GM12878 (cell line): ENCODE measurements around the gene CHN2. TPM values are rescaled to one million over a fixed set of nuclear protein-coding genes. Genes with fewer than 3 reads are reported as not detected.

Experiments used
- ATAC-seq: fragments of 200-7000 bp; cut with Tn5 transposase; 3 replicates; pipeline ENCODE4 v1.9.1; 2020; ENCODE audit warnings: mild to moderate bottlenecking, moderate library complexity
- BruUV-seq: library from RNA; stranded (reverse); fragments of 400-500 nt; replicated peaks from 2 replicates; lab custom pipeline; 2021; lab: Mats Ljungman, UMichigan
- CTCF ChIA-PET: fragments of 300-600 bp; sonication (Branson Sonifier 250); formaldehyde crosslinking; extraction: SDS; loops from one replicate; lab custom pipeline; 2021; ENCODE audit warnings: inconsistent platforms; lab: Yijun Ruan, JAX
- POLR2A ChIA-PET: fragments of 350-600 bp; formaldehyde crosslinking; extraction: SDS; loops from one replicate; lab custom pipeline; 2021; ENCODE audit warnings: inconsistent platforms; lab: Charles Lee
- RAD21 ChIA-PET: fragments of 300-600 bp; sonication (Branson Sonifier 250); formaldehyde crosslinking; loops from one replicate; lab custom pipeline; 2023; ENCODE audit warnings: antibody characterized with exemption; ENCODE audit not compliant: unreplicated experiment; lab: Charles Lee
- SMC1A ChIA-PET: fragments of 300-600 bp; sonication (Branson Sonifier 250); formaldehyde crosslinking; loops from one replicate; lab custom pipeline; 2023; ENCODE audit not compliant: unreplicated experiment, uncharacterized antibody; lab: Charles Lee
- DNase-seq: peaks from one replicate; pipeline ENCODE4 v3.0.0-alpha.2; 2011; ENCODE audit warnings: low read depth, low spot score
- FAIRE-seq: peaks from 3 replicates; lab custom pipeline; 2011; peaks lifted over from hg19 to GRCh38; lab: Jason Lieb, UNC
- H2AFZ ChIP-seq: 2 replicates; pipeline ENCODE4 v1.6.0; 2011; ENCODE audit warnings: low read depth, low read length, control low read depth; ENCODE audit not compliant: control insufficient read depth
- H3K27ac ChIP-seq: 2 replicates; pipeline ENCODE4 v1.5.1; 2011; ENCODE audit warnings: control low read depth; ENCODE audit not compliant: control insufficient read depth, insufficient read depth
- H3K27me3 ChIP-seq, 2 experiments: replicated peaks in 1 of 2; 2 replicates each; pipeline versions ENCODE4 v1.6.0 to v1.6.1; 2011; ENCODE audit warnings: low read length in 1 of 2; ENCODE audit not compliant: control insufficient read depth in 2 of 2, insufficient read depth in 2 of 2
- H3K36me3 ChIP-seq, 2 experiments: 2 replicates each; pipeline ENCODE4 v1.5.1; 2011; ENCODE audit warnings: low read length in 1 of 2; ENCODE audit not compliant: control insufficient read depth in 2 of 2, insufficient read depth in 2 of 2
- H3K4me1 ChIP-seq: 2 replicates; pipeline ENCODE4 v1.6.1; 2011; ENCODE audit warnings: mild to moderate bottlenecking, low read length, moderate library complexity, mixed read lengths; ENCODE audit not compliant: control insufficient read depth, insufficient read depth
- H3K4me2 ChIP-seq: 2 replicates; pipeline ENCODE4 v1.6.0; 2011; ENCODE audit warnings: control low read depth; ENCODE audit not compliant: control insufficient read depth, insufficient read depth
- H3K4me3 ChIP-seq: fragments of 200-600 bp; sonication (generic); 2 replicates; pipeline ENCODE4 v1.5.1; 2016
- H3K79me2 ChIP-seq: 2 replicates; pipeline ENCODE4 v1.6.0; 2011; ENCODE audit warnings: low read length; ENCODE audit not compliant: control insufficient read depth, insufficient read depth
- H3K9ac ChIP-seq: 2 replicates; pipeline ENCODE4 v1.8.0; 2011; ENCODE audit warnings: low read length, control low read depth, mixed read lengths; ENCODE audit not compliant: control insufficient read depth, insufficient read depth
- H3K9me3 ChIP-seq: replicated peaks from 3 replicates; pipeline ENCODE4 v1.5.1; 2011; ENCODE audit warnings: mild to moderate bottlenecking, low read length; ENCODE audit not compliant: control insufficient read depth, insufficient read depth
- H4K20me1 ChIP-seq: 2 replicates; pipeline ENCODE4 v1.6.0; 2011; ENCODE audit not compliant: control insufficient read depth, insufficient read depth
- CREM ChIP-seq: IDR thresholded peaks from 2 replicates; pipeline ENCODE4 v1.6.1; 2014; ENCODE audit warnings: antibody characterized with exemption, low read depth
- E2F4 ChIP-seq: IDR thresholded peaks from 2 replicates; pipeline ENCODE4 v1.6.1; 2012; ENCODE audit warnings: low read depth, low read length, improper control_type of control experiment
- GATAD2B ChIP-seq: fragments of 450-650 bp; conservative IDR thresholded peaks from 2 replicates; pipeline ENCODE4 v1.6.1; 2017; ENCODE audit warnings: low read depth, mild to moderate bottlenecking, moderate library complexity
- HDGF ChIP-seq: fragments of 450-650 bp; IDR thresholded peaks from 2 replicates; pipeline ENCODE4 v1.6.1; 2016; ENCODE audit warnings: antibody characterized with exemption
- MTA2 ChIP-seq: fragments of 450-650 bp; IDR thresholded peaks from 2 replicates; pipeline ENCODE4 v1.6.1; 2016; ENCODE audit warnings: low read depth, mild to moderate bottlenecking, moderate library complexity
- NFXL1 ChIP-seq: fragments of 450-650 bp; IDR thresholded peaks from 2 replicates; pipeline ENCODE4 v1.6.1; 2017; ENCODE audit warnings: antibody characterized with exemption, mild to moderate bottlenecking, borderline replicate concordance
- PAX5 ChIP-seq: IDR thresholded peaks from 2 replicates; pipeline ENCODE4 v1.6.1; 2011; ENCODE audit warnings: low read depth, low read length, borderline replicate concordance
- PKNOX1 ChIP-seq: fragments of 450-650 bp; IDR thresholded peaks from 2 replicates; pipeline ENCODE4 v1.6.1; 2016; ENCODE audit warnings: mild to moderate bottlenecking
- RAD51 ChIP-seq: fragments of 450-650 bp; IDR thresholded peaks from 2 replicates; pipeline ENCODE4 v1.6.1; 2016; ENCODE audit warnings: moderate library complexity, mild to moderate bottlenecking, inconsistent platforms
- SIX5 ChIP-seq: IDR thresholded peaks from 2 replicates; pipeline ENCODE4 v1.6.1; 2011; ENCODE audit warnings: mild to moderate bottlenecking, low read depth, low read length, moderate library complexity; ENCODE audit not compliant: severe bottlenecking
- SMC3 ChIP-seq: IDR thresholded peaks from 2 replicates; pipeline ENCODE4 v1.6.1; 2011; ENCODE audit warnings: low read length, improper control_type of control experiment, borderline replicate concordance
- STAT1 ChIP-seq: fragments of 450-650 bp; conservative IDR thresholded peaks from 2 replicates; pipeline ENCODE4 v1.6.1; 2014; ENCODE audit warnings: antibody characterized with exemption, mild to moderate bottlenecking
- TCF12 ChIP-seq: IDR thresholded peaks from 2 replicates; pipeline ENCODE4 v1.6.1; 2011; ENCODE audit warnings: low read depth, mild to moderate bottlenecking, low read length
- ZSCAN29 ChIP-seq: fragments of 450-650 bp; IDR thresholded peaks from 2 replicates; pipeline ENCODE4 v1.6.1; 2017; ENCODE audit warnings: mild to moderate bottlenecking, moderate library complexity
- ZZZ3 ChIP-seq: IDR thresholded peaks from 2 replicates; pipeline ENCODE4 v1.6.1; 2011; ENCODE audit warnings: low read depth; ENCODE audit not compliant: control insufficient read depth, insufficient read length
- WGBS: methylation state at CpG from one replicate; pipeline ENCODE4 v1.1.6; 2016; ENCODE audit warnings: low lambda C conversion rate; ENCODE audit not compliant: insufficient replicate concordance, insufficient coverage; ENCODE audit errors: missing lambda C conversion rate; 5-methylcytosine and 5-hydroxymethylcytosine counted together
- in situ Hi-C: fragments of 300-500 bp; cut with MboI; formaldehyde crosslinking; loops from 9 replicates; pipeline ENCODE4 v1.14.3; 2018; ENCODE audit warnings: mixed read lengths
- intact Hi-C: fragments of 100-400 bp; cut with micrococcal nuclease; formaldehyde crosslinking; loops from one replicate; pipeline ENCODE4 v1.14.2; 2022; ENCODE audit not compliant: unreplicated experiment
- polyA plus RNA-seq, 11 experiments: library from polyadenylated mRNA; depleted of rRNA in 4 of 11; unstranded in 6 of 11; stranded (reverse) in 5 of 11; fragments of >200 nt; fragmentation: Nextera tagmentation in 4 of 11; fragmentation: Illumina TruSeq in 1 of 11; extraction: Ambion mirVana in 4 of 11; extraction: Trizol in 1 of 11; gene quantifications; 1 replicate in 1 of 11; 2 replicates in 10 of 11; pipeline versions ENCODE4 v1.2.1 to v1.2.3, GENCODE V29; 2011 to 2016; ENCODE audit warnings: inconsistent platforms in 2 of 11, missing spikeins in 2 of 11, low read depth in 1 of 11
- total RNA-seq, 4 experiments: library from RNA; depleted of rRNA in 3 of 4; stranded (reverse); fragments of >200 nt in 3 of 4; fragmentation: Illumina TruSeq in 1 of 4; extraction: Trizol in 1 of 4; gene quantifications; 2 replicates each; pipeline versions ENCODE4 v1.2.1 to v1.2.3, GENCODE V29; 2013 to 2021

The CHN2 gene
- total and polyA plus RNA-seq, 10 of the 15 experiments (the other 5 are each of a cell fraction or from before 2014, with no cell fraction given): 0.11 to 3.8 (median 0.37) TPM; not detected in 2

GRCh38 chr7:29375641-29376562, 181.3 kb downstream of the CHN2 start:
- Histone ChIP-seq H4K20me1 (no peaks in the 10 kb centered on the region), H3K4me2 (no peak overlapping the region), H3K36me3 (no peaks in the 10 kb centered on the region), H3K9me3 (no peaks in the 10 kb centered on the region), H2AFZ (no peak overlapping the region), H3K27ac (no peak overlapping the region), H3K79me2 (no peaks in the 10 kb centered on the region), H3K9ac (no peak overlapping the region), H3K27me3 (peaks cover 0 to 2% of the 10 kb centered on the region in 2 experiments; a peak in 1 of 4 replicates), H3K4me1 (no peaks in the 10 kb centered on the region), H3K4me3 (no peak overlapping the region)
- intact Hi-C loops (no loop called here), in situ Hi-C loops (no loop called here)
- ATAC-seq: no peak
- SMC1A ChIA-PET: no interaction called here
- CTCF ChIA-PET: interaction anchor here (1.1 to 1.2 kb wide), 2 partner anchors 11 to 33 kb away, joined by 3 to 4 read pairs; no protein-coding TSS in a partner anchor
- RAD21 ChIA-PET: no interaction called here
- no TSS peak for BruUV-seq
- FAIRE-seq: no peak
- no peak for DNase-seq
- TF ChIP-seq CREM (no peak), GATAD2B (no peak), ZZZ3 (no peak), MTA2 (no peak), NFXL1 (no peak), SMC3 (no peak), SIX5 (no peak), PAX5 (no peak), HDGF (no peak), PKNOX1 (no peak), STAT1 (no peak), E2F4 (no peak), RAD51 (no peak), ZSCAN29 (no peak), TCF12 (no peak)
- POLR2A ChIA-PET: no interaction called here
- 13% methylated on average over 7 of the region's 7 CpGs for WGBS
